ENCODE measurements around the gene KCNT2.

GRCh38 chr1:196654271-196654670 lies 46.0 kb upstream of the KCNT2 start:
- TF ChIP-seq CTCF (IDR thresholded peaks at IDR 0.05 in 8 of 11, conservative IDR thresholded peaks at IDR 0.05 in 3 of 11), result no peak
- TF ChIP-seq POLR2A (IDR thresholded peaks at IDR 0.05), result no peak
- no peak for TF ChIP-seq POLR2AphosphoS5 (IDR thresholded peaks at IDR 0.05)

Data from spleen (tissue), 7 donors.